ENCODE results near the gene CHCHD5. TPM values are rescaled to one million over a fixed set of nuclear protein-coding genes. Genes with fewer than 3 reads are reported as not detected.
"Not testable (repeated sequence)": the region's sequence is repeated elsewhere in the genome, so short reads cannot be mapped to it uniquely, and the experiment has no call there.

CHCHD5 gene
- total RNA-seq, 1 experiment from 2014 or later, result 37.1 TPM

DNA sequence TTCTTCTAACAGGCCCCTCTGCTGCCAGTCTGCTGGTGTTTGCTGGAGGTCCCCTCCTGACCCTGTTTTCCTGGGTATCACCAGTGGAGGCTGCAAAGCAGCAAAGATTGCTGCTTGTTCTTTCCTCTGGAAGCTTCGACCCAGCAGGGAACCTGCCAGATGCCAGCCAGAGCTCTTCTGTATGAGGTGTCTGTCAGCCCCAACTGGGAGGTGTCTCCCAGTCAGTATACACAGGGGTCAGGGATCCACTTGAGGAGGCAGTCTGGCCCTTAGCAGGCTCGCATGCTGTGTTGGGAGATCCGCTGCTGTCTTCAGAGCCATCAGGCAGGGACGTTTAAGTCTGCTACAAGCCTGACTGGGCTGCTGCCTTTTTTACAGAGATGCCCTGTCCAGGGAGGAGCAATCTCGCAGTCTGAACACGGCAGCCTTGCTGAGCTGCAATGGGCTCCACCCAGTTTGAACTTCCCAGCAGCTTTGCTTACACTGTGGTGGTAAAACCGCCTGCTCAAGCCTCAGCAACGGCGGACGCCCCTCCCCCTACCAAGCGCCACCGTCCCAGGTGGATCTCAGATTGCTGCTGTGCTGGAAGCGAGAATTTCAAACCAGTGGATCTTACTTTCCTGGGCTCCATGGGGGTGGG is 29.9 kb downstream of the CHCHD5 start:
- intact Hi-C loops (cut with micrococcal nuclease; ENCODE audit: unreplicated experiment), result no loop called here
- Histone ChIP-seq H3K36me3 (ENCODE audit: insufficient read depth, low read length, poor library complexity, severe bottlenecking) (no peaks in the 10 kb centered on the region), H3K4me3 (ENCODE audit: low read depth, low read length, poor library complexity, severe bottlenecking) (no peak overlapping the region), H3K9me3 (ENCODE audit: low read depth, low read length, poor library complexity, severe bottlenecking) (no peaks in the 10 kb centered on the region), H3K27ac (ENCODE audit: low read depth, low read length, poor library complexity, severe bottlenecking) (no peak overlapping the region), H3K27me3 (replicated peaks; ENCODE audit: insufficient read depth, low read depth, low read length, poor library complexity) (no peaks in the 10 kb centered on the region), H3K4me1 (ENCODE audit: insufficient read depth, low read length, poor library complexity, severe bottlenecking) (no peaks in the 10 kb centered on the region)
- CTCF ChIA-PET, result no interaction called here
- no TSS peak for BruUV-seq (replicated peaks)
- POLR2A ChIA-PET (ENCODE audit: low non-redundant PET), result no interaction called here
- DNase-seq (ENCODE audit: low spot score), result no peak
- no peak for TF ChIP-seq EZH2 (IDR thresholded peaks at IDR 0.05; ENCODE audit: borderline replicate concordance, low read depth, low read length, poor library complexity, severe bottlenecking)
- TF ChIP-seq, protein P1, sequence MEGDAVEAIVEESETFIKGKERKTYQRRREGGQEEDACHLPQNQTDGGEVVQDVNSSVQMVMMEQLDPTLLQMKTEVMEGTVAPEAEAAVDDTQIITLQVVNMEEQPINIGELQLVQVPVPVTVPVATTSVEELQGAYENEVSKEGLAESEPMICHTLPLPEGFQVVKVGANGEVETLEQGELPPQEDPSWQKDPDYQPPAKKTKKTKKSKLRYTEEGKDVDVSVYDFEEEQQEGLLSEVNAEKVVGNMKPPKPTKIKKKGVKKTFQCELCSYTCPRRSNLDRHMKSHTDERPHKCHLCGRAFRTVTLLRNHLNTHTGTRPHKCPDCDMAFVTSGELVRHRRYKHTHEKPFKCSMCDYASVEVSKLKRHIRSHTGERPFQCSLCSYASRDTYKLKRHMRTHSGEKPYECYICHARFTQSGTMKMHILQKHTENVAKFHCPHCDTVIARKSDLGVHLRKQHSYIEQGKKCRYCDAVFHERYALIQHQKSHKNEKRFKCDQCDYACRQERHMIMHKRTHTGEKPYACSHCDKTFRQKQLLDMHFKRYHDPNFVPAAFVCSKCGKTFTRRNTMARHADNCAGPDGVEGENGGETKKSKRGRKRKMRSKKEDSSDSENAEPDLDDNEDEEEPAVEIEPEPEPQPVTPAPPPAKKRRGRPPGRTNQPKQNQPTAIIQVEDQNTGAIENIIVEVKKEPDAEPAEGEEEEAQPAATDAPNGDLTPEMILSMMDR (conservative IDR thresholded peaks at IDR 0.05; ENCODE audit: low read depth, low read length), result no peak

DNA sequence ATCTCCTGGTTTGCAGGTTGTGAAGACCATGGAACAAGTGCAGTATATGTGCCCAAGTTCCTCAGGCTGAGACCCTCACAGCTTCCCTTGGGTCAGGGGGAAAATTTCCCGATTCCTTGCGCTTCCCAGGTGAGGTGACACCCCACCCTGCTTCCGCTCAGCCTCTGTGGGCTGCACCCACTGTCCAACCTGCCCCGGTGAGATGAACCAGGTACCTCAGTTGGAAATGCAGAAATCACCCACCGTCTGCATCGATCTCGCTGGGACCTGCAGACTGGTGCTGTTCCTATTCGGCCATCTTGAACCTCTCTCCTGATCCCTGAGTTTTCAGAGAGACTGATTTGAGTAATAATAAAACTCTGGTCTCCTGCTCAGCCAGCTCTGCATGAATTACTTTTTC is 30.6 kb downstream of the CHCHD5 start:
- ChIA-PET POLR2A (ENCODE audit: low non-redundant PET) (no interaction called here), CTCF (no interaction called here)
- H3K36me3 ChIP-seq (ENCODE audit: insufficient read depth, low read length, poor library complexity, severe bottlenecking), result no peaks in the 10 kb centered on the region
- no peak overlapping the region for H3K27ac ChIP-seq (ENCODE audit: low read depth, low read length, poor library complexity, severe bottlenecking)
- no peaks in the 10 kb centered on the region for H3K9me3 ChIP-seq (ENCODE audit: low read depth, low read length, poor library complexity, severe bottlenecking)
- TF ChIP-seq, protein P1 (conservative IDR thresholded peaks at IDR 0.05; ENCODE audit: low read depth, low read length), result no peak
- no peak for TF ChIP-seq EZH2 (IDR thresholded peaks at IDR 0.05; ENCODE audit: borderline replicate concordance, low read depth, low read length, poor library complexity, severe bottlenecking)
- H3K4me3 ChIP-seq (ENCODE audit: low read depth, low read length, poor library complexity, severe bottlenecking), result no peak overlapping the region
- BruUV-seq (replicated peaks), result no TSS peak
- no peak for DNase-seq (ENCODE audit: low spot score)
- intact Hi-C loops (cut with micrococcal nuclease; ENCODE audit: unreplicated experiment), result no loop called here
- no peaks in the 10 kb centered on the region for H3K27me3 ChIP-seq (replicated peaks; ENCODE audit: insufficient read depth, low read depth, low read length, poor library complexity)
- no peaks in the 10 kb centered on the region for H3K4me1 ChIP-seq (ENCODE audit: insufficient read depth, low read length, poor library complexity, severe bottlenecking)

DNA sequence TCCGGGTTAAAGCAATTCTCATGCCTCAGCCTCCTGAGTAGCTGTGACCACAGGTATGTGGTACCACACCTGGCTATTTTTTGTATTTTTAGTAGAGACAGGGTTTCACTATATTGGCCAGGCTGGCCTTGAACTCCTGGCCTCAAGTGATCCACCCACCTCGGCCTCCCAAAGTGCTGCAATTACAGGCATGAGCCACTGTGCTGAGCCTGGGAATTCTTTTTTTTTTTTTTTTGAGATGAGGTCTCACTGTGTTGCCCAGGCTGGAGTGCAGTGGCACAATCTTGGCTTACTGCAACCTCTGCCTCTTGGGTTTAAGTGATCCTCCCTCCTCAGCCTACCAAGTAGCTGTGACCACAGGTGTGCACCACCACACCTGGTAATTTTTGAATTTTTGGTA is 31.4 kb downstream of the CHCHD5 start:
- POLR2A ChIA-PET (ENCODE audit: low non-redundant PET); CTCF ChIA-PET; intact Hi-C loops (cut with micrococcal nuclease; ENCODE audit: unreplicated experiment); H3K27me3 ChIP-seq (replicated peaks; ENCODE audit: insufficient read depth, low read depth, low read length, poor library complexity); H3K27ac ChIP-seq (ENCODE audit: low read depth, low read length, poor library complexity, severe bottlenecking); BruUV-seq (replicated peaks); DNase-seq (ENCODE audit: low spot score); H3K9me3 ChIP-seq (ENCODE audit: low read depth, low read length, poor library complexity, severe bottlenecking); H3K4me3 ChIP-seq (ENCODE audit: low read depth, low read length, poor library complexity, severe bottlenecking); H3K36me3 ChIP-seq (ENCODE audit: insufficient read depth, low read length, poor library complexity, severe bottlenecking); H3K4me1 ChIP-seq (ENCODE audit: insufficient read depth, low read length, poor library complexity, severe bottlenecking): not testable (repeated sequence)

DNA sequence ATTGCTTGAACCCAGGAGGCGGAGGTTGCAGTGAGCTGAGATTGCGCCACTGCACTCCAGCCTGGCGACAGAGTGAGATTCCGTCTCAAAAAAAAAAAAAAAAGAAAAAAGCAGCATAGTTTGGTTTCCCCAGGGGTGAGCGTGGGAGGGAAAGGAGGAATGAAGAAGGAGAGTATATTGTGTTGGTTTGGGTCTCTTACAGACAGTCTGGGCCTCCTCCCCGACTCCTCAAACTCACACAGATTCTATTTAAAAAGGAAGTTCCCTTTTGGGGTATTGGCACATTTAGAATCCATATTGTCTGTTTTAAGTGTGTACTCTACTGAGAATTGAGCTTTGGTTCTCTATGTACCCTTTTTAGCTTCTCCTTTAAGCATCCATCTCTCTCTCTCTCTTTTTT is 34.0 kb downstream of the CHCHD5 start:
- DNase-seq (ENCODE audit: low spot score), result peak; percentile 20
- no TSS peak for BruUV-seq (replicated peaks)
- Histone ChIP-seq H3K27me3 (replicated peaks; ENCODE audit: insufficient read depth, low read depth, low read length, poor library complexity) (no peaks in the 10 kb centered on the region), H3K4me3 (ENCODE audit: low read depth, low read length, poor library complexity, severe bottlenecking) (no peak overlapping the region), H3K36me3 (ENCODE audit: insufficient read depth, low read length, poor library complexity, severe bottlenecking) (no peaks in the 10 kb centered on the region), H3K27ac (ENCODE audit: low read depth, low read length, poor library complexity, severe bottlenecking) (no peak overlapping the region), H3K9me3 (ENCODE audit: low read depth, low read length, poor library complexity, severe bottlenecking) (no peaks in the 10 kb centered on the region), H3K4me1 (ENCODE audit: insufficient read depth, low read length, poor library complexity, severe bottlenecking) (peaks cover 4% of the 10 kb centered on the region)
- TF ChIP-seq, protein P1 (conservative IDR thresholded peaks at IDR 0.05; ENCODE audit: low read depth, low read length), result no peak
- TF ChIP-seq EZH2 (IDR thresholded peaks at IDR 0.05; ENCODE audit: borderline replicate concordance, low read depth, low read length, poor library complexity, severe bottlenecking), result no peak
- ChIA-PET POLR2A (ENCODE audit: low non-redundant PET) (no interaction called here), CTCF (no interaction called here)
- intact Hi-C loops (cut with micrococcal nuclease; ENCODE audit: unreplicated experiment), result no loop called here
